Psoas muscle (tissue), 8 donors: ENCODE data around the gene UMPS. TPM values are rescaled to one million over a fixed set of nuclear protein-coding genes. Genes with fewer than 3 reads are reported as not detected.
A peak's percentile ranks its signal among the peaks of the same experiment; 100 is the strongest.
"Not testable (repeated sequence)": the region's sequence is repeated elsewhere in the genome, so short reads cannot be mapped to it uniquely, and the experiment has no call there.

Experiments
- ATAC-seq, 4 donors: fragments of 200-7000 bp; cut with Tn5 transposase; one replicate each; pipeline ENCODE4 v1.9.1; 2020; ENCODE audit warnings: moderate library complexity in 3 of 4, mild to moderate bottlenecking in 2 of 4
- DNase-seq, 2 donors: peaks; one replicate each; pipeline ENCODE4 v3.0.0-alpha.2; 2020
- H3K27ac ChIP-seq: fragments of 200-600 bp; one replicate; pipeline ENCODE4 v1.8.0; 2022
- H3K27me3 ChIP-seq, 3 donors: fragments of 200-600 bp in 1 of 3; one replicate each; pipeline versions ENCODE4 v1.6.1 to v1.8.0; 2013 to 2022; ENCODE audit warnings: low read length in 2 of 3, mild to moderate bottlenecking in 2 of 3, moderate library complexity in 1 of 3; ENCODE audit not compliant: insufficient read depth in 3 of 3
- H3K36me3 ChIP-seq, 2 donors: fragments of 200-600 bp in 1 of 2; one replicate each; pipeline versions ENCODE4 v1.6.1 to v1.8.0; 2013 to 2022; ENCODE audit warnings: low read depth in 1 of 2, mild to moderate bottlenecking in 1 of 2, moderate library complexity in 1 of 2; ENCODE audit not compliant: insufficient read depth in 1 of 2
- H3K4me1 ChIP-seq: fragments of 200-600 bp; one replicate; pipeline ENCODE4 v1.8.0; 2022
- H3K4me3 ChIP-seq: fragments of 200-600 bp; one replicate; pipeline ENCODE4 v1.8.0; 2022; ENCODE audit warnings: mild to moderate bottlenecking
- H3K9me3 ChIP-seq: fragments of 200-600 bp; one replicate; pipeline ENCODE4 v1.8.0; 2022
- whole genome bisulfite sequencing, 3 donors: extraction: QIAGEN DNeasy Blood & Tissue Kit; methylation state at CpG; one replicate each; pipeline versions ENCODE4 v1.1.6 to v1.1.7; 2013; 5-methylcytosine and 5-hydroxymethylcytosine counted together
- intact Hi-C, 2 donors: fragments of 100-400 bp; cut with DNase I; formaldehyde crosslinking; loops; one replicate each; pipeline versions ENCODE4 v1.11.0 to v1.14.2; 2022
- polyA plus RNA-seq, 3 donors: library from polyadenylated mRNA; stranded (reverse); fragments of 200-250 nt; gene quantifications; one replicate each; pipeline ENCODE4 v1.2.3, GENCODE V29; 2013
- total RNA-seq, 4 donors: library from RNA; stranded (reverse); fragmentation: NEBNext Ultra II Directional in 2 of 4; extraction: Animal tissue kit (Norgen Biotek cat#: 25700) in 2 of 4; gene quantifications; one replicate each; pipeline versions ENCODE4 v1.2.1 to v1.2.4, GENCODE V29; 2021 to 2023
- TF ChIP-seq, protein P1 (sequence below): fragments of 200-600 bp; IDR thresholded peaks from one replicate; pipeline ENCODE4 v1.8.0; 2022; ENCODE audit warnings: antibody characterized with exemption
- donor health status: healthy with polysubstance abuse.
- donor health status: DM: no; HTN: no; CAD: no; lungs with moderate emphysema.
- donor health status: Bipolar disorder and iron deficiency.
- donor health status: healthy.
- donor health status: DM: yes; HTN: yes; CAD: no.
- donor health status: DM: no; HTN: no; CAD: no.
- donor health status: DM: no; HTN: no; CAD: no.
- donor health status: DM: yes; HTN: yes; CAD: no.

The UMPS gene
- total and polyA plus RNA-seq, 7 donors, result 3.6 to 9.2 (median 6.5) TPM

DNA sequence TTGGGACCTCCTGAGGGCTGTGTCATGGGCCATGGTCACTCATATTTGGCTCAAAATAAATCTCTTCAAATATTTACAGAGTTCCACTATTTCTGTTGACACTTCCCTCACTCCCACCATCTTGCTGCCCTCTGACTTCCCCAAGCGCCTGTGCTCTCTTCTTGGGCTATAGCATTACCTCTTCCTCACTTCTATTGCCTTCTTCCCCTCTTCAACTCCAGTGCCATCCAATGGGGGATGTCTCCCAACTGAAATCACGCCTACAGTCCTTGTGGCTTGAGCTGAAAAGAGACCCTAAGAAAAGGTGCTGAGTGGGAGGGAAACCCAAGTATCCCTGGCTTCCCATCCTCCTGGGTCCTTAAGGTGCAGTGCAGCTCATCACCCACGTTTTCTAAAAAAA, 21.8 kb downstream of the UMPS start:
- DNase-seq (no peak), ATAC-seq (no peak)
- intact Hi-C loops, result no loop called here
- TF ChIP-seq, protein P1, sequence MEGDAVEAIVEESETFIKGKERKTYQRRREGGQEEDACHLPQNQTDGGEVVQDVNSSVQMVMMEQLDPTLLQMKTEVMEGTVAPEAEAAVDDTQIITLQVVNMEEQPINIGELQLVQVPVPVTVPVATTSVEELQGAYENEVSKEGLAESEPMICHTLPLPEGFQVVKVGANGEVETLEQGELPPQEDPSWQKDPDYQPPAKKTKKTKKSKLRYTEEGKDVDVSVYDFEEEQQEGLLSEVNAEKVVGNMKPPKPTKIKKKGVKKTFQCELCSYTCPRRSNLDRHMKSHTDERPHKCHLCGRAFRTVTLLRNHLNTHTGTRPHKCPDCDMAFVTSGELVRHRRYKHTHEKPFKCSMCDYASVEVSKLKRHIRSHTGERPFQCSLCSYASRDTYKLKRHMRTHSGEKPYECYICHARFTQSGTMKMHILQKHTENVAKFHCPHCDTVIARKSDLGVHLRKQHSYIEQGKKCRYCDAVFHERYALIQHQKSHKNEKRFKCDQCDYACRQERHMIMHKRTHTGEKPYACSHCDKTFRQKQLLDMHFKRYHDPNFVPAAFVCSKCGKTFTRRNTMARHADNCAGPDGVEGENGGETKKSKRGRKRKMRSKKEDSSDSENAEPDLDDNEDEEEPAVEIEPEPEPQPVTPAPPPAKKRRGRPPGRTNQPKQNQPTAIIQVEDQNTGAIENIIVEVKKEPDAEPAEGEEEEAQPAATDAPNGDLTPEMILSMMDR, result no peak
- Histone ChIP-seq H3K27ac (no peak overlapping the region), H3K36me3 (peaks cover 2 to 10% of the 10 kb centered on the region in 2 donors), H3K4me1 (no peaks in the 10 kb centered on the region), H3K27me3 (no peaks in the 10 kb centered on the region), H3K4me3 (no peak overlapping the region), H3K9me3 (no peaks in the 10 kb centered on the region)
- 75 to 80% (median 78%) methylated on average over 3 of the region's 3 CpGs for WGBS, 3 donors

DNA sequence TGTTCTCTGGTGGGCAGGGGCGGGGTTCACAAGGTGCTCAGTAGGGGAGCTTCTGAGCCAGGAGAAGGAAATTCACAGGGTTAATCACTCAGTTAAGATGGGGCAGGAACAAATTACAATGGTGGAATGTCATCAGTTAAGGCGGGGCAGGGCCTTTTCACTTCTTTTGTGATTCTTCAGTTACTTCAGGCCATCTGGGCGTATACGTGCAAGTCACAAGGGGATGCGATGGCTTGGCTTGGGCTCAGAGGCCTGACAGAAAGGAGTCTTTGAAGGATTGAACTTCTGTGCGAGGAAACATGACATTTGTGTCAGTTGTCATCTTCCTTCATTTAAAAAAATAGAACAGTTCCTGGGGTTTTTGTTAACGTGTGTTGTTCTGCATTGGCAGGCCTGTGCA, 27.7 kb downstream of the UMPS start:
- H3K27ac ChIP-seq, H3K9me3 ChIP-seq, H3K4me3 ChIP-seq, H3K36me3 ChIP-seq, intact Hi-C loops, H3K4me1 ChIP-seq, H3K27me3 ChIP-seq, ATAC-seq, DNase-seq: not testable (repeated sequence)
- 92 to 93% (median 92%) methylated on average over 6 to 7 of the region's 7 CpGs for WGBS, 3 donors

DNA sequence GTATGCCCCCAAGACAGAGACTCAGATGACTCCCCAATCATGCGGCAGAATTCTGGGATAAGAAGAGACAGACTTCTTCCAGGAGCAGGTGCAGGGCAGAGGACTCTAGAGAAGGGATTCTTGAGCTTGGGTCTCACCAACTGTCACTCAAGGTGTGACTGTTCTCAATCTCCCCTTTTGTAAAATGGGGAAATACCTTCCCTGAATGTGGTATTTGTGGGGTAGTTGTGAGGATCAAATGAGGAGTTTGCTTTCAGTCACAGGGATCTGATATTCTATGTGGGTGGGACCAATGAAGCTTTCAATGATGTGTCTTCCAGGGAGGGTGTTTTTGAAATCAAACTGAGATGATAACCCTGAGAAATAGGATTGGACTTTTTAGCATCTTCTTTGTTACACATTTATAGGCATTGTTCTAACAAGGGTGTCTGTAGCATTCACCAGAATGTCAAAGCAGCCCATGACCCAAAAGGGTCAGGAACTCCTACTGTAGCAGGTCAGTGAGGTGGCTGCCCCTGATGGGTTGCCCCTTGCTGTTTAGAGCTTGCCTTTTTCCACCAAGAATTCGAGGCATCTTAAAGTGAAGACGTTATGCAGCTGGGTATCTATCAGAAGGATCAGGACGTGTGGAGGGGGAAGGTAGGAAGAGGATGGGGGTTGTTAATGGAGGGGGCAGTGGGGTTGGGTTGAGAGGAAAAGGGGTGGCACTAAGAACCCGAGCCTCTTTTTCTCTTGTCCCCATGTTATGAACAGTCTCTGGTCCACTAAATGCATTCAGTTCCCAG, 28.8 kb downstream of the UMPS start:
- H3K27me3 ChIP-seq, result no peaks in the 10 kb centered on the region
- ATAC-seq, result no peak

DNA sequence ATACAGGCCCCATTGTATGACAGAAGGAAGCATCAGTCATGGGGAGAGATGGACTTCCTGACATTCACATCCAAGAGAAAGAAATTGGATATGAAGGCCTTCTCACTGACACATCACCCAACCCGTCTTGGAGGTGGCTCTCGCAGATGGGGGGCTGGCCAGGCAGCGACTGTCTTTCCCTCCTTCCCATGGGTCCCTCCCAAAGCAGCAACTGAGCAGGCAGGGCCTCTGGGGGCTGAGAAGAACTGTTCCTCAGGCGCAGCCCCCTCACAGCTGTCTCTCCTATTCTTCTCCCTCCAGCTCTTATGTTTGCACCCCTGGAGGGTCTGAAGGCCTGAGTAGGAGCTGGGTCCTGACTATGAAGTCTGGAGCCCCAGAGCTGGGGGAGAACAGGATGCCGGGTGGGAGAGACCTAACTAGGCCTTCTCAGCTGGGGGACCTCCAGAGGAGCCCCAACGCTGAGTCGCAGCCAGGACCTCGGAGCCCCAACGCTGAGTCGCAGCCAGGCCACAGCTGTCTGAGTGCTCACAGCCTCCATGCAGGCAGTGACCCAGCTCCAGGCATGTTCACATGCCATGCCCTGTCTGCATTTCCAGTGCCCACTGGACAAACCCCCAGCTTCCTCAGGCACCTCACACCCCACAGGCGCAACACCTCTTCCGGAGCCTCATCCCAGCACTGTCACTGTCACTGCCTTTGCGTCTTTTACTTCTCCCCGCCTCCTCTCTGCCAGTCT, 29.6 kb downstream of the UMPS start:
- Histone ChIP-seq H3K4me3 (no peak overlapping the region), H3K4me1 (peaks cover 8% of the 10 kb centered on the region), H3K9me3 (no peaks in the 10 kb centered on the region), H3K36me3 (peaks cover 0 to 22% of the 10 kb centered on the region in 2 donors), H3K27ac (no peak overlapping the region), H3K27me3 (no peaks in the 10 kb centered on the region)
- no peak for ATAC-seq
- intact Hi-C loops, result loop anchor here in 1 of 2 donors (2.0 kb wide), 1 partner anchor 227 kb away; no protein-coding TSS in a partner anchor
- WGBS, 3 donors, result 64 to 81% (median 65%) methylated on average over 13 to 14 of the region's 14 CpGs
- DNase-seq, result no peak
- TF ChIP-seq, protein P1, result no peak

More for the DNA sequence above, 28.8 kb downstream of the UMPS start:
- Histone ChIP-seq H3K27ac (no peak overlapping the region), H3K9me3 (no peaks in the 10 kb centered on the region), H3K36me3 (peaks cover 0 to 14% of the 10 kb centered on the region in 2 donors), H3K4me3 (no peak overlapping the region), H3K4me1 (peaks cover 8% of the 10 kb centered on the region)
- intact Hi-C loops, result no loop called here
- TF ChIP-seq, protein P1, result no peak
- no peak for DNase-seq
- WGBS, 3 donors, result 77 to 86% (median 80%) methylated on average over 5 of the region's 5 CpGs

DNA sequence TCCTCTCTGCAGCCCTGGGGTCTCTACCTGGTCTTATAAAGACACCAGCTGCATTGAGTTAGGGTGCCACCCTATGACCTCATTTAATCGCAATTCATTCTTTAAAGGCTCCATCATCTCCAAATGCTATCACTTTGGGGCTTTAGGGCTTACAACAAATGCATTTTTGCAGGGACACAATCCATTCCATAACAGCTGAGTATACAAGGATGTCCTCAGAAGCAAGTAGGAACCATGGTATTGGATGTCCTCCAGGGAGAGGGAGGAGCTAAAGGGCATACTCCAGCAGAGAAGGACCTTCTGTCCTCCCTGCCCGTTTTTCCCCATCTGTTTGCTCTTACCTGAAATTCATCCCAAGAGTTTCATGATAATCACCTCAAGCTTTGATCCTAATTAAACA, 30.3 kb downstream of the UMPS start:
- Histone ChIP-seq H3K4me3 (no peak overlapping the region), H3K36me3 (peaks cover 0 to 29% of the 10 kb centered on the region in 2 donors), H3K27ac (no peak overlapping the region), H3K27me3 (no peaks in the 10 kb centered on the region), H3K9me3 (no peaks in the 10 kb centered on the region), H3K4me1 (peaks cover 8% of the 10 kb centered on the region)
- ATAC-seq (peak; percentile 50 to 73 (median 66)), DNase-seq (no peak)
- intact Hi-C loops, result loop anchor here in 1 of 2 donors (2.0 kb wide), 1 partner anchor 226 kb away; no protein-coding TSS in a partner anchor
- 40 to 43% (median 40%) methylated on average over 2 of the region's 2 CpGs for WGBS, 3 donors
- TF ChIP-seq, protein P1, result no peak
